ENCODE measurements around the gene FLOT1. TPM values are rescaled to one million over a fixed set of nuclear protein-coding genes. Genes with fewer than 3 reads are reported as not detected.

Gene FLOT1
- total and polyA plus RNA-seq, 9 of the 15 experiments (the other 6 are each of a cell fraction or from before 2014, with no cell fraction given), result 11.7 to 149 (median 118) TPM

DNA sequence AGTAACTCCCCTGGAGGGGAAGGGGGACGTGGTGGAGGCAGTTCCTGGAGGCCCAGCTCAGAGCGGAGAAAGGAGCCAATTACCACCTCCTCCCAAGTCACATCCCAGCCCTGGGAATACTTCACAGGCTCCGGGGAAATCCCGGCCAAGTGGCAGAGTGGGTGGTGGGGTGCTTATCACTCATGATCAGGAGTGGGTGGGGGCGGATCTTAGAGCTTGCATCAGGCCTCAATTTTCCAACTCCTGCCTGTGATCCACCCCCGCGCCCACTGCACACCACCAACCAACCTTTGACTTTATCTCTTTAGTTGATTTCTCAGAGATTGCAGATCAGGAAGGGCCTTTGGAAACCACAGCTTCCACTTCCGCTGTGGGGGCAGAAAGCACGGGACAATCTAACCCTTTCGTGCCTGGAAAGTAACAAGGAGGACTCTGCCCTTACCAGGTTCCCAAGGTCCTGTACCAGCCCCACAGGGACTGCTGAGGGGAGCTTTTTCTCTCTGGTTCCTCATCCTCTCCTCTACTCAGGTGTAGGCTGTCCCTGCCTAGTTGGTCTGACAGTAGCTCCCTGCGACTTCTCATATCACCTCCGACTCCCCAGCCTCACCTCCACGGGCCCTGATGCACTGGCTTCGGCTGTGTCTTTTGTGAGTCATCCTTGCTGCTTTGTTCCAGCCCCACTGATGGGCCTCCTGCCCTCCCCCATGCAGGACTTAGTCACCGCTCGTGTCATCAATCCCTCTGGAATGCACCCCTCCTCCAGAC, 26.8 kb upstream of the FLOT1 start (continued):
- TF ChIP-seq CTCF (IDR thresholded peaks at IDR 0.05 in 2 of 3, conservative IDR thresholded peaks at IDR 0.05 in 1 of 3; ENCODE audit: insufficient read depth in 2 of 3, low read depth in 1 of 3, low read length in 3 of 3) (no peak), ZNF445 (CRISPR knock-in tag; IDR thresholded peaks at IDR 0.05; ENCODE audit: low read depth) (no peak), ZNF512 (tag; IDR thresholded peaks at IDR 0.05) (no peak), TCF15 (CRISPR knock-in tag; IDR thresholded peaks at IDR 0.05) (no peak), FUS (optimal IDR thresholded peaks at IDR 0.05; ENCODE audit: low read depth, low read length) (no peak), ZNF217 (CRISPR knock-in tag; IDR thresholded peaks at IDR 0.05) (no peak), PRDM10 (IDR thresholded peaks at IDR 0.05; ENCODE audit: partially characterized antibody) (peak; percentile 29), ZNF507 (tag; conservative IDR thresholded peaks at IDR 0.05) (no peak), BMI1 (IDR thresholded peaks at IDR 0.05; ENCODE audit: low read length) (no peak), ZNF165 (CRISPR knock-in tag; IDR thresholded peaks at IDR 0.05; ENCODE audit: borderline replicate concordance) (no peak), MEF2D (tag; conservative IDR thresholded peaks at IDR 0.05; ENCODE audit: low read depth) (0 out of 2 replicates have a peak, but pooled peaks have one; percentile 49)
- TF ChIP-seq, protein P1, sequence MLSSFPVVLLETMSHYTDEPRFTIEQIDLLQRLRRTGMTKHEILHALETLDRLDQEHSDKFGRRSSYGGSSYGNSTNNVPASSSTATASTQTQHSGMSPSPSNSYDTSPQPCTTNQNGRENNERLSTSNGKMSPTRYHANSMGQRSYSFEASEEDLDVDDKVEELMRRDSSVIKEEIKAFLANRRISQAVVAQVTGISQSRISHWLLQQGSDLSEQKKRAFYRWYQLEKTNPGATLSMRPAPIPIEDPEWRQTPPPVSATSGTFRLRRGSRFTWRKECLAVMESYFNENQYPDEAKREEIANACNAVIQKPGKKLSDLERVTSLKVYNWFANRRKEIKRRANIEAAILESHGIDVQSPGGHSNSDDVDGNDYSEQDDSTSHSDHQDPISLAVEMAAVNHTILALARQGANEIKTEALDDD (IDR thresholded peaks at IDR 0.05), result peak; percentile 67
- TF ChIP-seq, protein P2, sequence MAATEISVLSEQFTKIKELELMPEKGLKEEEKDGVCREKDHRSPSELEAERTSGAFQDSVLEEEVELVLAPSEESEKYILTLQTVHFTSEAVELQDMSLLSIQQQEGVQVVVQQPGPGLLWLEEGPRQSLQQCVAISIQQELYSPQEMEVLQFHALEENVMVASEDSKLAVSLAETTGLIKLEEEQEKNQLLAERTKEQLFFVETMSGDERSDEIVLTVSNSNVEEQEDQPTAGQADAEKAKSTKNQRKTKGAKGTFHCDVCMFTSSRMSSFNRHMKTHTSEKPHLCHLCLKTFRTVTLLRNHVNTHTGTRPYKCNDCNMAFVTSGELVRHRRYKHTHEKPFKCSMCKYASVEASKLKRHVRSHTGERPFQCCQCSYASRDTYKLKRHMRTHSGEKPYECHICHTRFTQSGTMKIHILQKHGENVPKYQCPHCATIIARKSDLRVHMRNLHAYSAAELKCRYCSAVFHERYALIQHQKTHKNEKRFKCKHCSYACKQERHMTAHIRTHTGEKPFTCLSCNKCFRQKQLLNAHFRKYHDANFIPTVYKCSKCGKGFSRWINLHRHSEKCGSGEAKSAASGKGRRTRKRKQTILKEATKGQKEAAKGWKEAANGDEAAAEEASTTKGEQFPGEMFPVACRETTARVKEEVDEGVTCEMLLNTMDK (IDR thresholded peaks at IDR 0.05; ENCODE audit: borderline replicate concordance, insufficient read depth, low read depth, low read length, poor library complexity, severe bottlenecking), result no peak
- TF ChIP-seq, protein P3, sequence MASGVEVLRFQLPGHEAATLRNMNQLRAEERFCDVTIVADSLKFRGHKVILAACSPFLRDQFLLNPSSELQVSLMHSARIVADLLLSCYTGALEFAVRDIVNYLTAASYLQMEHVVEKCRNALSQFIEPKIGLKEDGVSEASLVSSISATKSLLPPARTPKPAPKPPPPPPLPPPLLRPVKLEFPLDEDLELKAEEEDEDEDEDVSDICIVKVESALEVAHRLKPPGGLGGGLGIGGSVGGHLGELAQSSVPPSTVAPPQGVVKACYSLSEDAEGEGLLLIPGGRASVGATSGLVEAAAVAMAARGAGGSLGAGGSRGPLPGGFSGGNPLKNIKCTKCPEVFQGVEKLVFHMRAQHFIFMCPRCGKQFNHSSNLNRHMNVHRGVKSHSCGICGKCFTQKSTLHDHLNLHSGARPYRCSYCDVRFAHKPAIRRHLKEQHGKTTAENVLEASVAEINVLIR (CRISPR knock-in tag; IDR thresholded peaks at IDR 0.05), result no peak
